HEK293T (cell line): ENCODE measurements around the gene NOG.

ENCODE experiments used
- CTCF ChIA-PET: fragments of 350-600 bp; formaldehyde crosslinking; extraction: SDS; loops from one replicate; lab custom pipeline; 2021; ENCODE audit warnings: antibody characterized with exemption, inconsistent platforms; lab: Yijun Ruan, JAX
- POLR2A ChIA-PET: fragments of 350-600 bp; formaldehyde crosslinking; extraction: SDS; loops from one replicate; lab custom pipeline; 2020; ENCODE audit warnings: antibody characterized with exemption, inconsistent platforms; lab: Yijun Ruan, JAX
- DNase-seq: peaks from one replicate; pipeline ENCODE4 v3.0.0; 2012; ENCODE audit warnings: mixed read lengths; ENCODE audit errors: extremely low spot score
- ARNT ChIP-seq: fragments of 450-650 bp; IDR thresholded peaks from 2 replicates; pipeline ENCODE4 v1.6.1; 2017; ENCODE audit warnings: mild to moderate bottlenecking
- BHLHE40 ChIP-seq: fragments of 450-650 bp; IDR thresholded peaks from 2 replicates; pipeline ENCODE4 v1.6.1; 2016; ENCODE audit warnings: mild to moderate bottlenecking, moderate library complexity, borderline replicate concordance
- CTBP1 ChIP-seq: fragments of 450-650 bp; IDR thresholded peaks from 2 replicates; pipeline ENCODE4 v1.6.1; 2016; ENCODE audit warnings: borderline replicate concordance
- ELF4 ChIP-seq: fragments of 450-650 bp; IDR thresholded peaks from 2 replicates; pipeline ENCODE4 v1.6.1; 2017; ENCODE audit warnings: antibody characterized with exemption
- FOXA1 ChIP-seq: fragments of 450-650 bp; IDR thresholded peaks from 2 replicates; pipeline ENCODE4 v1.6.1; 2016; ENCODE audit warnings: mild to moderate bottlenecking
- FOXK2 ChIP-seq: fragments of 450-650 bp; IDR thresholded peaks from 2 replicates; pipeline ENCODE4 v1.6.1; 2016; ENCODE audit warnings: mild to moderate bottlenecking
- FOXM1 ChIP-seq: fragments of 450-650 bp; IDR thresholded peaks from 2 replicates; pipeline ENCODE4 v1.6.1; 2017; ENCODE audit warnings: mild to moderate bottlenecking, borderline replicate concordance
- HDGF ChIP-seq: fragments of 450-650 bp; IDR thresholded peaks from 2 replicates; pipeline ENCODE4 v1.6.1; 2017; ENCODE audit warnings: antibody characterized with exemption, borderline replicate concordance
- L3MBTL2 ChIP-seq: fragments of 450-650 bp; conservative IDR thresholded peaks from 2 replicates; pipeline ENCODE4 v1.6.1; 2016; ENCODE audit warnings: mild to moderate bottlenecking
- LEF1 ChIP-seq: fragments of 450-650 bp; IDR thresholded peaks from 2 replicates; pipeline ENCODE4 v1.6.1; 2017; ENCODE audit warnings: mild to moderate bottlenecking, borderline replicate concordance
- NFRKB ChIP-seq: fragments of 450-650 bp; IDR thresholded peaks from 2 replicates; pipeline ENCODE4 v1.6.1; 2016; ENCODE audit warnings: mild to moderate bottlenecking, moderate library complexity
- SP1 ChIP-seq: fragments of 450-650 bp; IDR thresholded peaks from 2 replicates; pipeline ENCODE4 v1.6.1; 2017
- SUZ12 ChIP-seq: fragments of 450-650 bp; IDR thresholded peaks from 2 replicates; pipeline ENCODE4 v1.6.1; 2016; ENCODE audit warnings: mild to moderate bottlenecking
- TARDBP ChIP-seq: fragments of 450-650 bp; IDR thresholded peaks from 2 replicates; pipeline ENCODE4 v1.6.1; 2016
- ZNF384 ChIP-seq: fragments of 450-650 bp; IDR thresholded peaks from 2 replicates; pipeline ENCODE4 v1.6.1; 2016
- TF ChIP-seq, protein P1 (sequence below): fragments of 450-650 bp; IDR thresholded peaks from 2 replicates; pipeline ENCODE4 v1.6.1; 2016

The NOG gene

DNA sequence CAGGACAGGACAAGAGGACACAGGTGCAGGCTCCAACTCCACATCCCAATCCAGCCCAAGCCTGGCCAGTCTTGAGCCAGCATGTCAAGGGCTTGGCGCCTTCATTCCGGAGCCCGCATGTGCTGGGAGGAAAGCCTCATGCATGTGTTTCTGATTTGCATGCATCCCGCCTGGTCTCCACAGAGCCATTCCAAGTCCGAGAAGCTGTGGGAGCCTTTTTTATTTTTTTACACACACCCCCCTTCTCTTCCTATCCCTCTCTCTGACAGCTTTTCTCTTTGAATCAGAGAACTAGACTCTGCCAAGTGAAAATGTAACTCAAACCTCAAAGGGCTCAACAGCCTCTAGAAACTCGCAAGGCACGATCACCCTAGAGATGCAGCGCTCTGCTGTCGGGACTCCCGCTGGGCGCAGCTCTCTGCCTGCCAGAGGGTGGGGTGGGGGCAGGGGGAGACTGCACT is 45.1 kb downstream of the NOG start:
- POLR2A ChIA-PET = interaction anchor here (2.4 kb wide), 1 partner anchor 41 kb away, joined by 7 read pairs; no protein-coding TSS in a partner anchor
- no peak for DNase-seq

DNA sequence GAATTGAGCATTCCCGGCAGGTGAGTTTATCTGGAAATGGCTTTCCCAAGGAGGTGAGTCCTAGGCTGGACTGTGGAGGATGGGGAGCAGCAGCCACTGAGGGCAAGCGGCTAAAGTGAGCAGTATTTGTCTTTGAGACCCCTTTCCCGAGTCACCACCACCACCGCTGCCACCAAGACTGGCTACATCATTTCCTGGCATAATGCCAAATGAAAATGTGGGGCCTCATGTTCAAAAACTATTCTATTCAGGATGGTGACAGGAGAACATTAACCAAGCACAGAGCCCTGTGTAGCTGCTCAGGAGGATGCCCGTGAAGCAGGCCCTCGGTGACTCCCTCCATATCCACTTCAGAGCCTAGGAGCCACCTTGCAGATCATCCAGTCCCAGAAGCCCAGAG is 46.0 kb downstream of the NOG start:
- TF ChIP-seq SUZ12 = no peak
- TF ChIP-seq, protein P1, sequence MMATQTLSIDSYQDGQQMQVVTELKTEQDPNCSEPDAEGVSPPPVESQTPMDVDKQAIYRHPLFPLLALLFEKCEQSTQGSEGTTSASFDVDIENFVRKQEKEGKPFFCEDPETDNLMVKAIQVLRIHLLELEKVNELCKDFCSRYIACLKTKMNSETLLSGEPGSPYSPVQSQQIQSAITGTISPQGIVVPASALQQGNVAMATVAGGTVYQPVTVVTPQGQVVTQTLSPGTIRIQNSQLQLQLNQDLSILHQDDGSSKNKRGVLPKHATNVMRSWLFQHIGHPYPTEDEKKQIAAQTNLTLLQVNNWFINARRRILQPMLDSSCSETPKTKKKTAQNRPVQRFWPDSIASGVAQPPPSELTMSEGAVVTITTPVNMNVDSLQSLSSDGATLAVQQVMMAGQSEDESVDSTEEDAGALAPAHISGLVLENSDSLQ = no peak
- TF ChIP-seq L3MBTL2 = no peak
- TF ChIP-seq ZNF384 = no peak
- no peak for TF ChIP-seq BHLHE40
- no peak for TF ChIP-seq FOXM1
- TF ChIP-seq NFRKB = no peak
- no peak for TF ChIP-seq SP1
- no peak for TF ChIP-seq LEF1
- no peak for TF ChIP-seq FOXA1
- no peak for TF ChIP-seq ELF4
- CTCF ChIA-PET = no interaction called here
- DNase-seq = no peak
- POLR2A ChIA-PET = no interaction called here

More for the DNA sequence above, 45.1 kb downstream of the NOG start:
- TF ChIP-seq BHLHE40 = no peak
- TF ChIP-seq SUZ12 = no peak
- TF ChIP-seq FOXM1 = no peak
- CTCF ChIA-PET = no interaction called here

DNA sequence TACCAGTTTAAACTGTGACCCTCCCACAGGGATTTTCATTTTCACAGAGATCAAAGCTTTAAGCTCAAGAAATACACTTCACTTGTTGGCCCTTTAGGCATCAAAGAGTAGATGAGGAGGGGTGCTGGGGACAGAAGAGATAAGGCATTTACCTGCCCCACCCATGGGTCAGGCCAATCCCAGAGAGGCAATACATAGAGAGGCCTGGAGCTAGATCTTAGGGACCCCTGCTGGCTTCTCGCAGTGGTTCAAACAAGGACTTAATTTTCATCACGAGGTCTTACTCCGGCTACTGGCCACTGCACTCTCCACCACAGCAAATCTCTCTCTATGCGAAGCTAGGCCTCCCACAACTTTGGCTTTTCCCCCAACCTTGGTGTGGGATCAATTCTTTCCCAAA is 46.6 kb downstream of the NOG start:
- DNase-seq = no peak
- ChIA-PET CTCF (interaction anchor here (0.6 to 1.4 kb wide), 3 partner anchors 10 to 1116 kb away, joined by 3 to 6 read pairs (median 5); no protein-coding TSS in a partner anchor), POLR2A (no interaction called here)
- TF ChIP-seq FOXA1 (no peak), ARNT (no peak), SP1 (no peak), HDGF (no peak), FOXM1 (no peak), SUZ12 (no peak), FOXK2 (no peak), L3MBTL2 (no peak), ZNF384 (no peak), LEF1 (no peak), CTBP1 (no peak), ELF4 (no peak)
- TF ChIP-seq, protein P1 = no peak

DNA sequence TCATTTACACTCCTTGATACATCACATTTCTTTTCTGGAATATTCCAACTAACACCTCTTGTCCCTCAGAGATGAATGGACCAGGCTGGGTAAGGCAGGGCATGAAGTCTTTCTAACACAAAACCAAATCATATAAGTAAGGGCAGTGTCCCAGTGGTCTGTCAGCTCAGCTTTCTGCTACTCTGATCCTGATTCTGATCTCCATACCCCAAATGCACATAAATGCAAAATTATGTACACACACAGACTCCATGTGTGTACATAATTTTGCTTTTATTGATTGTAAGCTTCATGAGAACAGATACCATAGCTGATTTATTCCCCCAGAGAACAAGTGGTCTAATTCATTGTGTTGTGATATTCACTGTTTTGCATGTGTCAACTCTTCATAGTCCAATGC is 47.9 kb downstream of the NOG start:
- POLR2A ChIA-PET = no interaction called here
- CTCF ChIA-PET = interaction anchor here (1.2 to 1.4 kb wide), 2 partner anchors 12 kb away, joined by 3 to 6 read pairs; no protein-coding TSS in a partner anchor
- TF ChIP-seq, protein P1 = no peak
- TF ChIP-seq SP1 (no peak), ZNF384 (no peak), LEF1 (no peak), FOXK2 (no peak), HDGF (no peak), FOXM1 (no peak), L3MBTL2 (no peak), NFRKB (no peak), ARNT (no peak), FOXA1 (no peak), TARDBP (no peak), CTBP1 (no peak), ELF4 (no peak), BHLHE40 (no peak), SUZ12 (no peak)

DNA sequence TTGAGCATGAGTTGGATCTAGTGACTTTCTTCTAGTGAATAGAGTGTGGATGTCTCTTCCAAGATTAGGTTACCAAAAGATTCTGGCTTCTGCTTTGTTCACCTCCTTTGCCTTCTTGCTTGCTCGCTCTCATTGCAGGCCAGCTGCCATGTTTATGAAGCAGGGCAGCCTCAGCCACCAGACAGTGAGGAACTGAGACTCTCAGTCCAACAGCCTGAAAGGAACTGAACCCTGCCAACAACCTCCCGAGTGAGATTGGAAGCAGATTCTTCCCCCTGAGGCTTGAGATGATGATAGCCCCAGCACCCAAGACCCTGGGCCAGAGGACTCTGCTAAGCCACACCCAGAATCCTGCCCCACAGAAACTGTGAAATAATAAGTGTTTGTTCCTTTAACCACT is 48.4 kb downstream of the NOG start:
- POLR2A ChIA-PET = no interaction called here
- no peak for DNase-seq
- TF ChIP-seq FOXK2 (no peak), FOXM1 (no peak), HDGF (no peak), BHLHE40 (no peak), FOXA1 (no peak), NFRKB (no peak), TARDBP (no peak), L3MBTL2 (no peak), LEF1 (no peak), SP1 (no peak), CTBP1 (no peak), ELF4 (no peak), SUZ12 (no peak)
- TF ChIP-seq, protein P1 = no peak
- CTCF ChIA-PET = no interaction called here

More for the DNA sequence above, 47.9 kb downstream of the NOG start:
- no peak for DNase-seq

DNA sequence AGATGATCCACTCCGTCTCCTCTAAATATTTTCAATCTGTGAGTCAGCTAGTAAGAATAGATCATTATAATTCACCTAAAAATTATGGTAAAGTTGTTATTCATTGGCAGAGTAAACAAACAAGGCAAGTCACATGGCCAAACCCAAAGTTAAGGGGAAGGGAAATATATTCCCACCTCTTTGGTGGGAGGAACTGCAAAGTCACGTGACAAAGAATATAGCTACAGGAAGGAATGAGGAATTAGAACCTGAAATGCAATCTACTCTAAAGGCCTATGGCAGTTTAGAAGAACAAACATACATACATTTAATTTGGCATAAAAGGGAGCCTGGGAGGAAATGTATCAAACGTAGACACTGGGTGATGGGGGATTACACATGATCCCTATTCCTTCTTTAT is 48.9 kb downstream of the NOG start:
- TF ChIP-seq FOXA1 (no peak), NFRKB (no peak), LEF1 (no peak), L3MBTL2 (no peak), ARNT (no peak), ELF4 (no peak), CTBP1 (no peak), TARDBP (no peak), SUZ12 (no peak), FOXM1 (no peak)
- TF ChIP-seq, protein P1 = no peak
- POLR2A ChIA-PET = no interaction called here
- DNase-seq = no peak
- CTCF ChIA-PET = no interaction called here
